ENCODE results near the gene C16orf78.
A peak's percentile ranks its signal among the peaks of the same experiment; 100 is the strongest.
"Not testable (repeated sequence)": the region's sequence is repeated elsewhere in the genome, so short reads cannot be mapped to it uniquely, and the experiment has no call there.

Gene C16orf78

GRCh38 chr16:49348408-49349176 is 25.0 kb upstream of the C16orf78 start:
- no peak overlapping the region for H3K4me3 ChIP-seq (ENCODE audit: low read depth, low read length)
- DNase-seq (ENCODE audit: low read depth) = no peak

- DNase-seq (ENCODE audit: low read depth) = no peak
- no peak overlapping the region for H3K4me3 ChIP-seq (ENCODE audit: low read depth, low read length)
Measured at GRCh38 chr16:49349446-49350168, 24.0 kb upstream of the C16orf78 start.

- peak; percentile 8 for DNase-seq (ENCODE audit: low read depth)
- no peak overlapping the region for H3K4me3 ChIP-seq (ENCODE audit: low read depth, low read length)
Measured at GRCh38 chr16:49350265-49351095, 23.1 kb upstream of the C16orf78 start.

GRCh38 chr16:49351096-49351487 is 22.5 kb upstream of the C16orf78 start:
- no peak for DNase-seq (ENCODE audit: low read depth)
- H3K4me3 ChIP-seq (ENCODE audit: low read depth, low read length) = no peak overlapping the region

GRCh38 chr16:49352892-49353291 is 20.7 kb upstream of the C16orf78 start:
- DNase-seq (ENCODE audit: low read depth) = no peak
- H3K4me3 ChIP-seq (ENCODE audit: low read depth, low read length) = no peak overlapping the region

- DNase-seq (ENCODE audit: low read depth) = no peak
- no peak overlapping the region for H3K4me3 ChIP-seq (ENCODE audit: low read depth, low read length)
Measured at GRCh38 chr16:49353680-49354079, 19.9 kb upstream of the C16orf78 start.

- no peak overlapping the region for H3K4me3 ChIP-seq (ENCODE audit: low read depth, low read length)
- DNase-seq (ENCODE audit: low read depth) = no peak
Measured at GRCh38 chr16:49354101-49354500, 19.5 kb upstream of the C16orf78 start.

GRCh38 chr16:49354991-49355390 is 18.6 kb upstream of the C16orf78 start:
- DNase-seq (ENCODE audit: low read depth) = no peak
- no peak overlapping the region for H3K4me3 ChIP-seq (ENCODE audit: low read depth, low read length)

- H3K4me3 ChIP-seq (ENCODE audit: low read depth, low read length) = no peak overlapping the region
- no peak for DNase-seq (ENCODE audit: low read depth)
Measured at GRCh38 chr16:49355933-49356665, 17.5 kb upstream of the C16orf78 start.

- H3K4me3 ChIP-seq (ENCODE audit: low read depth, low read length) = no peak overlapping the region
- DNase-seq (ENCODE audit: low read depth) = no peak
Measured at GRCh38 chr16:49356728-49357488, 16.7 kb upstream of the C16orf78 start.

GRCh38 chr16:49359591-49359990 is 14.0 kb upstream of the C16orf78 start:
- DNase-seq (ENCODE audit: low read depth) = no peak
- H3K4me3 ChIP-seq (ENCODE audit: low read depth, low read length) = no peak overlapping the region

GRCh38 chr16:49361731-49362130 is 11.9 kb upstream of the C16orf78 start:
- DNase-seq (ENCODE audit: low read depth); H3K4me3 ChIP-seq (ENCODE audit: low read depth, low read length): not testable (repeated sequence)

GRCh38 chr16:49362230-49362629 is 11.4 kb upstream of the C16orf78 start:
- DNase-seq (ENCODE audit: low read depth) = no peak
- no peak overlapping the region for H3K4me3 ChIP-seq (ENCODE audit: low read depth, low read length)

GRCh38 chr16:49365711-49366509 is 7.7 kb upstream of the C16orf78 start:
- no peak overlapping the region for H3K4me3 ChIP-seq (ENCODE audit: low read depth, low read length)
- no peak for DNase-seq (ENCODE audit: low read depth)

GRCh38 chr16:49366669-49367068 is 6.9 kb upstream of the C16orf78 start:
- H3K4me3 ChIP-seq (ENCODE audit: low read depth, low read length) = no peak overlapping the region
- DNase-seq (ENCODE audit: low read depth) = no peak

- no peak overlapping the region for H3K4me3 ChIP-seq (ENCODE audit: low read depth, low read length)
- no peak for DNase-seq (ENCODE audit: low read depth)
Measured at GRCh38 chr16:49369651-49370611, 3.7 kb upstream of the C16orf78 start.

- no peak for DNase-seq (ENCODE audit: low read depth)
- no peak overlapping the region for H3K4me3 ChIP-seq (ENCODE audit: low read depth, low read length)
Measured at GRCh38 chr16:49376206-49376605, 2.6 kb downstream of the C16orf78 start.
